ENCODE data around the gene FSCN2. TPM values are rescaled to one million over a fixed set of nuclear protein-coding genes. Genes with fewer than 3 reads are reported as not detected.
A peak's percentile ranks its signal among the peaks of the same experiment; 100 is the strongest.

The FSCN2 gene
- total RNA-seq, 1 experiment from 2014 or later, result 1.6 TPM

DNA sequence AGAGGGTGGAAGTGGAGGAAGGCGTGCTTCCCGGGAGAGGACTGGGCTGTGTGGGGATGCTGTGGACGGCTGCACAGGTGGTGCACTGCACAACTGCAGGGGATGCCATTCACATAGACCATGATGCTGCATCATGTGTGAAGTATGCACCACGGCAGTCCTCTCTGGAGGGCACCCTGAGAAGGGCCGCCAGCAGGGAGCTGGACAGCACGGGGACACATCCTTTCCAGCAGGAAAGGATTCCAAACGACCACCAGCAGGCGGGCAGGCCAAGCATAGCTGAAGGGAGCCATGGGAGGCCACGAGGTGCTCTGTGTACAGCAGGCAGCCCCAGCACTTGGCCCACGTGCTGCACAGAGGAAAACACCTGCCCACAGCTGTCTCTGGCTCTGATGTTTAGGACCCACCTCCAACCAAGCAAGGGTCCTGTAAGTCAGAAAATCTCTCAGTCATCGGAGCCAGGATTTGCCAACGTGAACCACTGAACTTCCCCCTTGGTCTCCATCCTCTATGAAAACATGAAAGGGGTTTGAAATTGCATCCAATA is 25.6 kb upstream of the FSCN2 start:
- Histone ChIP-seq H3K14ac (ENCODE audit: insufficient read depth, low read length) (no peak overlapping the region), H3T11ph (ENCODE audit: low read length) (no peak overlapping the region), H3K79me2 (ENCODE audit: insufficient read depth, low read length) (no peaks in the 10 kb centered on the region), H4K8ac (replicated peaks; ENCODE audit: insufficient read length, low read depth, low read length) (no peak overlapping the region), H2BK20ac (ENCODE audit: low read depth, low read length, poor library complexity, severe bottlenecking) (no peak overlapping the region), H3K27ac (ENCODE audit: insufficient read length, low read depth, low read length) (no peak overlapping the region), H4K5ac (ENCODE audit: insufficient read length, low read depth, low read length) (no peak overlapping the region), H2BK5ac (ENCODE audit: insufficient read length, low read length) (no peak overlapping the region), H3K23ac (ENCODE audit: insufficient read length, low read depth, low read length) (no peak overlapping the region), H4K91ac (ENCODE audit: insufficient read length, low read depth, low read length) (no peak overlapping the region), H3K9ac (ENCODE audit: extremely low read depth, insufficient read length, low read length) (no peak overlapping the region), H2AK5ac (ENCODE audit: insufficient read length, low read length) (no peak overlapping the region), H2AFZ (ENCODE audit: low read length) (no peak overlapping the region), H3K9me3 (ENCODE audit: control insufficient read depth, low read depth, low read length) (no peaks in the 10 kb centered on the region), H2BK15ac (ENCODE audit: low read depth, low read length) (no peak overlapping the region), H2BK12ac (ENCODE audit: insufficient read length, low read depth, low read length) (no peak overlapping the region), H3K27me3 (ENCODE audit: insufficient read depth, low read length) (no peaks in the 10 kb centered on the region), H3K4me1 (ENCODE audit: insufficient read depth, low read length) (no peaks in the 10 kb centered on the region), H4K20me1 (ENCODE audit: control insufficient read depth, insufficient read depth, insufficient read length) (no peaks in the 10 kb centered on the region), H3K18ac (ENCODE audit: insufficient read length, low read depth, low read length) (no peak overlapping the region), H3K56ac (ENCODE audit: insufficient read length, low read depth, low read length) (no peak overlapping the region), H3K4me2 (ENCODE audit: insufficient read depth, insufficient read length, low read length) (no peak overlapping the region), H3K79me1 (ENCODE audit: insufficient read depth, low read depth, low read length, poor library complexity, severe bottlenecking) (no peaks in the 10 kb centered on the region), H3K23me2 (ENCODE audit: insufficient read length, low read depth, low read length, poor library complexity, severe bottlenecking) (no peaks in the 10 kb centered on the region), H3K4ac (ENCODE audit: low read depth, low read length) (no peak overlapping the region), H2BK120ac (ENCODE audit: low read depth, low read length, poor library complexity, severe bottlenecking) (no peak overlapping the region)
- peaks cover 11% of the 10 kb centered on the region for H3K27me3 Mint-ChIP-seq (ENCODE audit: low read depth)
- H3K27ac Mint-ChIP-seq, result 0 out of 7 replicates have a peak overlapping the region, but pooled peaks of 1 of the 3 experiments have one; percentile 9
- no peak overlapping the region for H3K4me3 Mint-ChIP-seq
- H3K36me3 Mint-ChIP-seq (ENCODE audit: insufficient read depth in 1 of 3, low read depth in 3 of 3), result no peaks in the 10 kb centered on the region
- no CpG with 5 or more reads among the region's 12 CpGs for WGBS (ENCODE audit: extremely low coverage, insufficient read length, low lambda C conversion rate)
- no peak for TF ChIP-seq CTCF (conservative IDR thresholded peaks at IDR 0.05)
- H3K9me3 Mint-ChIP-seq, result no peaks in the 10 kb centered on the region; a peak in 1 of 5 replicates
- peaks cover 0 to 7% of the 10 kb centered on the region in 2 experiments; a peak in 2 of 4 replicates for H3K4me1 Mint-ChIP-seq
- peak; percentile 37 for DNase-seq
